ENCODE results near the gene DNMT1.

The DNMT1 gene

DNA sequence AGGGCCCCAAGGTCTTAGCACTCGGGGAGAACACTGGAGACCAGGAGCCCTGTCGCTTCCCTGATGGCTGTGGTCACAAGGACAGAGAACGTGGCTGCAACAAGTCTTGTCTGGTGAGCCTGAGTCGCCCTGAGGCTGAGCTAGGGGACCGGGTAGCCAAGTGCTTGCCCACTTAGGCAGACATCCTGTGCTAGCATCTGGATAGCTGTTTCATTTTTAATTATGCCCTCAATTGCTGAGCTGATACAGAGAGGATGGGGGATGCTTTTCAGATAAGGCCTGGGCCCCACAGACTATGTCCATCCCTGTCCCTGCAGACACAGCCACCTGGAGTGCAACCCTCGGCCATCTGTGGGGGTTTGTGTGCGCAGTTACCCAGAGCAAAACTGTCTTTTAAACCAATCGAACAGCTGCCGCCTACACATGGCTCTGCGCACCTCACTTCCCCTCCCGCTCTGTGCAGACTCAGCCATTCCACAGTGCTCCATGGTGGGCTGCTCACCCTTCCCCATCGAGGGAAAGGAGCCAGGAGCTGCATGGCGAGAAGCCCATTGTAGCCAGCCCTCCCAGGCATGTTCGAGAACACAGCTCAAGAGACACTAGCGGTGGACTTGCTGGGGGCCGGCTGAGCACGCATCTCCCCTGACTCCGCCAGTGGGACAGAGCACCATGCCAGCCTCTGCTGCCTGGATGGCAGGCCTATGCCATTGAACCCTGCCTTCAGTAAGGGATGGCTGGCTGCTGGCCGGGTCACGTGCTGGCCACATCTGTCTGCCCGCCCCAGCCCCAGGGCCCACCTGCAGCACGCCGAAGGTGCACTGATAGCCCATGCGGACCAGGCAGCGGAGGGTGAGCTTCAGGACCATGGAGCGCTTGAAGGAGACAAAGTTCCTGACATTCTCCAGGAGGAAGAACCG, 55.6 kb downstream of the DNMT1 start:
- DNase-seq: no peak

GRCh38 chr19:10137751-10138682, 56.7 kb downstream of the DNMT1 start:
- DNase-seq: no peak

DNA sequence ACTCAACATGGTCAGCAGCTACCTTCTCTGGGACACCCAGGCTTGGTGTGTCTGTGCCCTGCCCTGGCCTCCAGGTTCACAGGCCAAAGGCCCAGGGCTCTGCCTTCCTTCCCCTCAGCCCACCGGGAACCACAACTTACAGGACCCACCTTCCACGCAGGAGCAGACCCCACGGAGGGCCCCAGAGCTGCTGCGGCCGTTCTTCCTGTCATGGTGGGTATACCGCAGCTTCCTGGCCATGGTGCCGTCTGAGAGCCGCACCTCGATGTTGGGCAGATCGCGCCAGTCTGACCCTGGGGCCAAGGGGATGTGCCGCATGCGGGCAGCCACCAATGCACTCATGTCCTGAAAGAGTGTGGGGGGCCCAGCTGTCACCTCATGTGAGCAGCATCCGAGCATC, 57.8 kb downstream of the DNMT1 start:
- no peak for DNase-seq

DNA sequence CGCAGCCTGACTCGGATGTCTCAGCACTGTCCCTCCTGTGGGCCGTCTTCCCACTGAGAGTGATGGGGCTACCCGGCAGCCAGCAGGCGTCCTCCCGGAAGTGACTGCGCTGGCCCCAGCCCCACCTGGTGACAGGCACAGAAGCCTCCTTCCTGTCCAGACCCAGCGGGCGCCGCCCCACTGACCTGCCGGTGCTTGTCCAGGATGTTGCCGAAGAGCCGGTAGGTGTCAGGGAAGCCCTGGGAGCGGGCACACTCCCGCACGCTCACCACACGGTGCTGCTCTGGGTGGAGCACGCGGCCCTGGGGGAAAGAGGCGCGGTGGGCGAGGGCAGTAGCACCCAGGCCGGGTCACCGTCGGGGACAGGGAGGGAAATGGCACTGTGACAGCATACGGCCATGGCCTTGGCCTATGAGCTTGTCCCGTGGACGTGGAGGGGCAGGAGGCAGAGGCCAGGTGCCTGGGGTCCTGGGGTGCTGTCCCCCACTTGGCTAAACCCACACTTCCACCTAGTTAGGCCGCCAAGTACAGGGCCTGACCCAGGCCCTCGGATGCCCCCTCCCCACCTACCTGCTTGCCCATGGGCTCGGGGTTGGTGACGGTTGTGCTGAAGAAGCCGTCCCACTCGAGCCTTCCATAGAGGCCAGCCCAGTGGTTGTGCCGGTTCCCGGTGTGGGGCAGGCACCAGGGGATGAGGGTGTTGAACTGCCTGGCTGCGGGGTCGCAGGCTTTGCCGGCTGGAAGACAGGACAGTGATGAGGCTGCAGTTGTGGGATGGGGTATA, 59.0 kb downstream of the DNMT1 start:
- DNase-seq: no peak

- DNase-seq: no peak
These were observed 60.7 kb downstream of the DNMT1 start for GRCh38 chr19:10134040-10134439.

- DNase-seq: no peak
These were observed 61.2 kb downstream of the DNMT1 start for GRCh38 chr19:10133596-10133995.

- DNase-seq: no peak
These were observed 61.8 kb downstream of the DNMT1 start for GRCh38 chr19:10132905-10133304.

DNA sequence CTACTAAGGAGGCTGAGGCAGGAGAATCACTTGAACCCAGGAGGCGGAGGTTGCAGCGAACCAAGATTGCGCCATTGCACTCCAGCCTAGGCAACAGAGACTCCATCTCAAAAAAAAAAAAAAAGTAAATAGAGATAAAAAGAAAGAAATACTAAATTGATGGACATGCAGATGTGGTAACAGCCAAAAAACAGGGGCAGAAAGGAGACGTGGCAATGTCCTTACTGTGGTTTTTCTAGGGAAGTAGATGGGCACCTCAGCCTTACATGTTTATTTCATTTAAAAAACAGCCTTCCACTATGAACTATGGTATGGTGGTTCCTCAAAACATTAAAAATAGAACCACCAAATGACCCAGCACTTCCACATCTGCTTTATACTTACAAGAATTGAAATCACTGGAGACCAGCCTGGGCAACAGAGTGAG, 68.5 kb downstream of the DNMT1 start:
- no peak for DNase-seq

DNA sequence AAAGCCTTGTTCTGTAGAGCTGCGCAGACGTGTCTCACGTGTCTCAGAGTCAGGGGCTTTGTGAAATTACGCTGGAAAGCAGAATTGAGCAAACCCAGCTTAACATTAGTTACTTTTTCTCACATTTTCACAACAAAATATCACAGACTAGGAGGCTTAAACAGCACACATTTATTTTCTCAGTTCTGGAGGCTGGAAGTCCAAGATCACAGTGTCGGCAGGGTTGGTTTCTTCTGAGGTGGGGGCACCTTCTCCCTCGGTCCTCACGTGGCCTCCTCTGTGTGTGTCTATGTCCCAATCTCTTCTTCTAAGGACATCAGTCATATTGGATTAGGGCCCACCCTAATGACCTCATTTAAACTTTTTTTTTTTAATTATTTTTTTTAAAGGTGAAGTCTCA, 70.3 kb downstream of the DNMT1 start:
- no peak for DNase-seq

GRCh38 chr19:10122045-10122444, 72.7 kb downstream of the DNMT1 start:
- no peak for DNase-seq

GRCh38 chr19:10120538-10121189, 74.1 kb downstream of the DNMT1 start:
- no peak for DNase-seq

DNA sequence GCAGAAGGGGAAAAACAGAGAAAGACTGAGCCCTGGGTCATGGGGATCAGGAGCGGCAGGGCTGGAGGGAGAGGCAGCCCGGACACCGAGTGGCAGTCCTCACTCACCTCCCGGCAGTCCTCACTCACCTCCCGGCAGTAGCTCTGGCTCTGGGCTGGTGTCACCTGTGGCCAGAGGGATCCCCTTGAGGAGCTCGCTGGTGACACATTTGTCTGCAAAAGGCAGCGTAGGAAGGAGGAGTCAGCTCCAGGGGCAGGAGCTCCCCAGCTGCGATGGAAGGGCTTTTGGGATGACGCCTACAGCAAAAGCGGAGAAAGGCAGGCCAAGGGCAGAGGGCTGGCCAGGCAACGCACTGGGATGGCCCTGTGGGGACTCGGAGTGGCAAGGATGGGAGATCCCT, 75.8 kb downstream of the DNMT1 start:
- no peak for DNase-seq

- no peak for DNase-seq
These were observed 77.7 kb downstream of the DNMT1 start for GRCh38 chr19:10116866-10117616.

DNA sequence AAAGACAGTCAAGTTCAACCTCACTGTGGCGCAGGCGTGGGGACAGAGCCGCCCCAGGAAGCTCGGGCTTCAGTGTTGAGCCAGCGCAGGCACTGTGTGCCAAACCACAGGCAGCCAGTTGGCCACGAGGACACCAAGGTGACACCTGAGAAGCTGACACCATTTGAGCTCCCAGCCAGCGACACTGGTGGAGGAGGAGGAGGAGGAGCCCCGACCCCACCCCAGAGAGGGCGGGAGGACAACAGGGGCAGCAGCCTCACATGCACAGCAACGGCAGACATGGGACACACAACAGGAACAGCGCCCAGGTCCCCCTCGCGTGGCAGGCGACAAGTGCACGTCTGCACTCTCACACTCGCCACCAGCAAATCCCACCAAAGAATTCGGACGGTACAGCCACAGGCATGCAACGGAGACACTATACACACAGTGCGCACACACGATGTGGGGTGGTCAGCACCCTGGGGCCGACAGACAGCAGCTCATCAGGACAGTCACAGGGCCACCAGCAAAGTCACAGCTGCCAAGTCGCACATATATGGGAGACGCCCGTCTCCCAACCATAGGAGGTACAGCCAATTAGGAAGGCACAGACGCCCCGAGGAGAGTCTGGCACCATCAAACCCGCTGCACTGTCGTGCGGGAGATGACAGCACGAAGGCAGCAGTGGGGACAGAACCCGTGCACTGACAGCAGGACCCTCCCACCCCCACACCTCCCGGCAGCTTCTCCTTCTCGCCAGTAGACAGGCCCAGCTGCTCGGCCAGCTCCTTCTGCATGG, 78.5 kb downstream of the DNMT1 start:
- no peak for DNase-seq

DNA sequence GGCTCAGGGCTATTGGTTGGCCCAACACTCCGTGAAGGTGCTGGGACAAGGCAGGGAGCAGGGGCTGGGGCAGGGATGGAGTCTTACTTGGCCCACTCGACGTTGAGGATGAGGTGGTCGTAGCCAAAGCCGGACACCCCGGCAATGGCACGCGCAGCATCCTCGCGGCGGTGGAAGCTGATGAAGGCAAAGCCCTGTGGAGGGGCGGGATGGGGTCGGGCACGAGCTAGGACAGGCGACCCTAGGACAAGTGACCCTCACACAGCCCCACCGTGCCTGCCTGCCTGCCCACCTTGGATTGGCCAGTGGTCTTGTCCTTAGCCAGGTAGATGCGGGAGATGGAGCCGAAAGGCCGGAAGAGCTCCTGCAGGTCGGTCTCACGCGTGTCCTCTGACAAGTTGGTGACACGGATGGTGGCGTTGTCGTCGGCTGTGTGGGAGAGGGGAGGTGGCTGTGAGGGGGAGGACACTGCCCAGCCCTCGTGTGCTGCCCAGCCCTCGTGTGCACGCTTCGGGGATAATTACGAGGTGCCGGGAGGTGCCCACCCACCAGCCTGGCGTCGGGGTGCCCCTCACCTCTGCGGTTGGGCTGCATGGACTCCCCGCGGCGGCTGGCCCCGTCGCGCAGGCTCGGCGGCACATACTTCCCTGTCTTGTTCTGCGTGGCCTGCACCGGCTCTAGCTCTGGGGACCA, 79.2 kb downstream of the DNMT1 start:
- DNase-seq: no peak

DNA sequence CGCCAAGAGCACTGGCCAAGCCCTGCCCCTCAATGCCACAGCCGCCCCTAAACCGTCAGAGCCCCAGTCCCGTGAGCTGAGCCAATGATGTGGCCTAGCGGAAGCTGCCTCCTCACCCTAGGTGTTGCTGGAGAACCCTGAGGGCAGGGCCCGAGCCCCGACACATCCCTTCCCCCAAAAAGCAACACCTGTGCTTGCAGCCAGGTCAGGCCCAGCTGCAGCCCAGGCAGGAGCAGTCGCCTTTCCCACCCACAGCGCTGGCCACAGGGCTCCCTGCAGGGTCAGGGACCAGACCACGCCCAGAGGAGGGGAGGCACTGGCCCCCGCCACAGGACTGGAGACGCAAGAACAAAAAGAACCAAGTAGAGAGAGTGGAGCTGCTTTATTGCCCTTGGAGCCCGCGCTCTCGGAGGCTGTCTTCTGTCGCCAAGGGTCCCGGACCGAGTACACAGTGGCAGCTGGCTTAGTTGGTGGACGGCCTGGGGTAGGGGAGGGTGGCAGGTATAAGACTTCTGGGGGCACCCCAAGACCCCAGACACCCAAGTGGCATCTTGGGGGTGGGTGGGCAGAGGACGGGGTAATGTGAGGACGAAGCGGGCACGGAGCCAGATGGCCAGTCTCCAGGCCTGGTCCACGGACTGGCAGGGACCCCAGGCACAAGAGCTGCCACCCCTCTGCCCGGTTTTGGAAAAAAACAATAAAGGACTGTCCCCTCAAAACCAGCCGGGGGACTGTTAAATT, 79.9 kb downstream of the DNMT1 start:
- DNase-seq: no peak

- DNase-seq: no peak
These were observed 80.6 kb downstream of the DNMT1 start for GRCh38 chr19:10113964-10114650.

DNA sequence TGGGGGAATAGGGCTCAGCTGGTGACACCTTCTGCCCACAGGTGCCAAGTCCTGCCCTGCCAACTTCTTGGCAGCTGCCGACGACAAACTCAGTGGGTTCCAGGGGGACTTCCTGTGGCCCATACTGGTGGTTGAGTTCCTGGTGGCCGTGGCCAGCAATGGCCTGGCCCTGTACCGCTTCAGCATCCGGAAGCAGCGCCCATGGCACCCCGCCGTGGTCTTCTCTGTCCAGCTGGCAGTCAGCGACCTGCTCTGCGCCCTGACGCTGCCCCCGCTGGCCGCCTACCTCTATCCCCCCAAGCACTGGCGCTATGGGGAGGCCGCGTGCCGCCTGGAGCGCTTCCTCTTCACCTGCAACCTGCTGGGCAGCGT, 81.2 kb downstream of the DNMT1 start:
- DNase-seq: no peak
